ENCODE data around the gene C3orf20.

The C3orf20 gene

GRCh38 chr3:14761866-14762265 lies 86.9 kb downstream of the C3orf20 start:
- no peak for DNase-seq

DNA sequence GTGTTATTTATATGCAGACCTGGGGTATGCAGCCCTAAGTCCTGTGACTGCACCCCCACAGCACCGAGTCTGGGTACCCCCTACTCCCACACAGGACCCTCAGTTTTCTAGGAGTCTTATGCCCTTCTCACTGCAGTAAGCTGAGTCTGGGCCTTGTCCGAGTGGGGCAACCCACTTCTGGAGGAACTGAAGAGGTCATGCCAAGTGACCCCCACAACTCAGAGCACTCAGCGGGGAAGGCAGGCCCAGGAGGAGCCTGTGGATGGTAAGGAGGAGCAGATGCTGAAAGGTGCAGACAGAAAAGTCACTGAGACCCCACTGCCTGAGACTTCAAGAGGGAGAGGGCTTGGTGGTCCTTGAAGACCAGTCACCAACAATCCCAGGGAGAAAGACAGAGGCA lies 87.8 kb downstream of the C3orf20 start:
- no peak for DNase-seq

- DNase-seq, result no peak
Observed at GRCh38 chr3:14764331-14765059, 89.6 kb downstream of the C3orf20 start.

DNA sequence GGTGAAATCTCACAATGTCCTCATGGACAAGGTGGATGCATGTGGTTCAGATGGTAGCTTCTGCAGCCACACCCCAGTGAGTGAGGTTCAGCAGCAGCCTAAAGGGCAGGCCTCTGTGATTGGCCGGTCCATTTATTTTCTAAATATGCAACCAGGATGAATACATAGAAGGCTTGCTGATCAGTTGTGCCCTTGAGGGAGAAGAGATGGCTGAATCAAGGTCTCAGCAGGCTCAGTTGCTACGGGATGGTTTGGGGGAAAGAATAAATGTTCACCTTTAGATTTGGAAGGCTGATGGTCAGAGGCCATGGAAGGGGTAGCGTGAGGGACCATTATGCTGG lies 90.1 kb downstream of the C3orf20 start:
- DNase-seq, result no peak

DNA sequence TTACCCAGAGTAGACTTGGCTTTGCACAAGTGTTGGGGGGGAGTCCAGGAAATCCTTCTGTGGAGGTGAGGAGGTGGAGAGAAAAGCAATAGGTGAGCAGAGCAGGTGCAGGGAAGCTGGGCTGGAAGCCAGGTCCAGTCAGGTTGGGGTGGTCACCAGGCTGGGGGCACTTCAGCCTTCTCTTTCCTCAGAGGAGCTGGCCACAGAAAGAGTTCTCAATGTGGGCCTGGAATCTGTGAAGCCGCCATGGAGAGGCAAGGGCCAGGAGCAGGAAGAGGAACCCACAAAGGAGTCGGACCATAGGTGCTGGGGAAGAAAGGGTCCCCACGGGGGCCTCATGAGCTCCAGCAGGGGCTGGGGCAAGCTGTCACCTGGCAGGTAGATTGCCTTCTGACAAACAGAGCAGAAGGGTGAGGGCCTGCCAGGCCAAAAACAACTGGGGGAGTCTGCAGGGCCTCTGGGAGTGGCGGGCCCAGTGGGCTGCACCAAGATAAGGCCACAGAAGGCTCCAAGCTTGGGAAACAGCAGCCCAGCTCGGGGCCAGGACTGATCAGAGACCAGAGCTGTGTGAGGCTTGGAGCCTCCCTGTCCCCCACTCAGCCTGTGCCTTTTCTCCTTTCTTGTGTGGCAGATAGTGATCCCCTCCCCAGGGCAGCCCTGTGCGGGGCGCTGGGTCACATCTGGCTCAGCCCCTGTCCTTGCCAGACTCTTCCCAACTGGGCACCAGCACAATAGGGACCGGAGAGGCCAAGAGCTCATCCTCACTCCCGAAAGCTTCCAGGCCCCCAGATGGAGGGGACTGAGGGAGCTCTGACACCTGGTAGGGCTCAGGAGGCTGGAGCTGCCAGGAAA lies 90.9 kb downstream of the C3orf20 start:
- no peak for DNase-seq

- no peak for DNase-seq
Observed at GRCh38 chr3:14766428-14767244, 91.7 kb downstream of the C3orf20 start.

GRCh38 chr3:14767245-14768051 lies 92.5 kb downstream of the C3orf20 start:
- DNase-seq, result no peak

DNA sequence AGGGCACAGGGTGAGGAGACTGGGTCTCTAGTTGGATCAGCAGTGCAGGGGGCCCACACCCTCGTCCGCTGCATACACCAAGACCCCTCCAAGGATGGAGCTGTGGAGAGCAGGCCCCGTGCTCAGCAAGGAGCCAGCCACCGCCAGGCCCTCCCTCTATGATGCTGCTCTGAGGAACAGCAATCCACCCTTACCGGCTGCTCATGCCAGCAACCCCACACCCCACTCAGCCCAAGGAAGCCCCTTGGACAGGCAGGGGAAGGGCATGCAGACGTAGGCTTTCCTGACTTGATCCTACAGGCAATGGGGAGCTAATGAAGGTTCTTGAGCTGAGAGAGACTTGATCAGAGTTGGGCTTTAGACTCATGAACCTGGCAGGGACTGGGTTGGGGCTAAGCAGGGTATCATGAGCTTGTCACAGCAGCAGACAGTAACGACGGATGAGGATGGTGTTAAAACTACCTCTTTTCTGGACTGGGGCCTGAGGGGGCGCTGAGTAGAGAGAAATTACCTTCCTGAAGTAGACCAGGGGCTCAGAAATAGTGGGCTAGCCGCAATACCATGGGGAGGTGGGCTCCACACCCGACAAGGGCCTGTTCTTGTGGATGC lies 93.3 kb downstream of the C3orf20 start:
- no peak for DNase-seq

DNA sequence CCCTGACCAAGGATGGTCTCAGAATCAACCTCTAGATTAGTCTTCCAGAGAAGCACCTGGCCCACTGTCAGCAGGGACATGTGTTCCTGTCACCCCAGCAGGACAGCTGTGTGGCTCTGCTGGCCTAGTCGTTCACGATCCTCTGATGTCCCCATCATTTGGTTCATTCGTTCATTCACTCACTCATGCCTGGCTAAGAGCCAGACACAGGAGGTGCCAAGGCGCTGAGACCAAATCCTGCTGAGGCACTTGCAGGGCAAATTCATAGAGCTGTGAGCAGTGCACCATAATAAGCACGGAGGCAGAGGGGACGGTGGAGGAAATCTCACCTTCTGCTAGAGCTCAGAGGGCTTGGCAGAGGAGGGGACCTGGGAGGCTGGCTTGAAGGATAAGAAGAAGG lies 93.9 kb downstream of the C3orf20 start:
- peak in 1 of 2 experiments; percentile 12 for DNase-seq

GRCh38 chr3:14769544-14770325 lies 94.8 kb downstream of the C3orf20 start:
- DNase-seq, result peak in 1 of 2 experiments; percentile 8

GRCh38 chr3:14770591-14770990 lies 95.7 kb downstream of the C3orf20 start:
- DNase-seq, result peak in 1 of 2 experiments; percentile 7

- DNase-seq, result peak in 1 of 2 experiments; percentile 7
Observed at GRCh38 chr3:14771593-14772497, 96.9 kb downstream of the C3orf20 start.

DNA sequence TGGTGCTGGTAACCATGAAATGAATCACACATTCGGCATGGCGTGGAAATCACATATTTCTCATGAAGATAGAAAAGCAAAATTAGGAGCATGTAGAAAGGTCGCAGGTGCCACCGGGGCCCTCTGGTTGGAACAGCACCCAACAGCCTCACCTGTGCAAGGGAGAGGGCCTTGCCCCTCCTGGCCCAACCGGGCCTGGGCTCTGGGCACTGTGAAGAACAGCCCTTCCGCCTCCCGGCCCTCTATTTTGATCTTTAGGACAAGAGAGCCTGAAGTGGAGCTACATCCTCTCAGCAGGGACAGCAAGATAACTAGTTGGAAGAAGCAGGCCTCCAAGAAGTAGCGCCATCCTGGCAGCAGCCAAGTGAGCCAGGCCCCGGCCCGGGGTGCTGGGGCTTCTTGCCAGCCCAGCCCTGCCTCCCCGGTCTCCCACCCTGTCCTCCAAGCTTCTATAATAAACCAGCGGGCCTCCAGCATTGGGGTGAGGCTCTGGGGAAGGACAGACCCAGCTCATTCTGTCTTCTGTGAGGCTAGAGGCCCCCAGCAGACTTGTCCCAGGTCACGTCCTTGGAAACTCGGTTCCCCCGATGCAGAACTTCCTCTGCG lies 97.7 kb downstream of the C3orf20 start:
- DNase-seq, result peak in 1 of 2 experiments; percentile 10

DNA sequence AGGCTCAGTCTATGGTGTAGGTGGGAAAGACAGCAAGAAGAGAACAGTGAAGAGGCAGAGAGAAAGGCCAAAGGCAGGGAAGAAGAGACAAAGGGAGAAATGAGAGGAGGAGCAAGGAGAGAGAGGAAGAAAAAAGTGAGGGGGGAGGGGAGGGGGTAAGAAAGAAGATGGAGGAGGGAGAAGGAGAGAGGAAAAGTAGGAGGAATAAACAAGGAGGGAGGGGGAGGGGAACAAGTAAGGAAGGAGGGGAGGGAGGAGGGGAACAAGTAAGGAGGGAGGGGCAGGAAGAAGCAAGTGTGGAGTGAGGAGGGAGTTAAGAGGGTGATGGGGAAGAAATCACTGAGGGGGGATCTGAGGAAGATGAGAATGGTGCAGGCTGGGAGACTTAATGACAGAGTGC lies 98.3 kb downstream of the C3orf20 start:
- no peak for DNase-seq

DNA sequence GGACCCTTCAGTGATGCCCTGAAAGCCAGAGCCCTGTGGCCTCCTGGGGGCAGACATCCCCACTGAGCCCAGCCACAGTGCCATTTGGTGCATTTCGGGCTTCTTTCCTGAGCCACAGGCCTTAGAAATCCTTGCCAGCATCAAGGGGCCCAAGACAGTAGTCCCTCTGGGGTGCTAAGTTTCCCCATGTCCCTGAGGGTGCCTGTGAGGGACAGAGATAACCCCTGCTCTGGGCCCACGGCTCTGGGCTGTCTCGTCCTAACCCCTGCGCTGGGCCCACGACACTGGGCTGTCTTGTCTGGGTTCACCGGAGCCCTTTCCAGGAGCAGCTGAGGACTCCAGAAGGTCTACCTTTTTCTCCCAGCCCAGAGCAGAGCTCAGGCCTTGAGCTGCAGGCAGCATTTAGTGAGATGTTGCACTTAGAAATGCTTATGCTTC lies 98.8 kb downstream of the C3orf20 start:
- peak; percentile 4 to 12 for DNase-seq

DNA sequence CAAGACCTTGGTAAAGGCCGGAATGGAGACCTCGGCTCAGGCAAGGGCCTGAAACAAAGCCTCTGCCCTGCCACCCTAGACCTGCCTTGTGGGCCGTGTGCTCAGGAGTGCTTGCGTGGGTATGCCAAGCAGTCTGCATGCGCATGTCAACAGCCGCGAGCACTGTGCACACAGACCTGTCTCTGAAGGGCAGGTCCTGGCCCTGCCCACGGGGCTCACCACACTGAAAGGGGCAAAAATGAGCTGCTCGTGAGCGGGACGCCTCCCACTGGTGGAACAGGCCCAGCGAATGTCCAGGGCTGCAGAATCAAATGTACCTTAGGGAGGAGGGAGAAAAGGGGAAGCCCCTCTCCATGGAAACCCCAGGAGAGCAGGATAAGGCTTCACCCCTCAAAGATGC lies 99.5 kb downstream of the C3orf20 start:
- peak in 1 of 2 experiments; percentile 7 for DNase-seq

- DNase-seq, result peak in 1 of 2 experiments; percentile 9
Observed at GRCh38 chr3:14775011-14775410, 100.1 kb downstream of the C3orf20 start.

DNA sequence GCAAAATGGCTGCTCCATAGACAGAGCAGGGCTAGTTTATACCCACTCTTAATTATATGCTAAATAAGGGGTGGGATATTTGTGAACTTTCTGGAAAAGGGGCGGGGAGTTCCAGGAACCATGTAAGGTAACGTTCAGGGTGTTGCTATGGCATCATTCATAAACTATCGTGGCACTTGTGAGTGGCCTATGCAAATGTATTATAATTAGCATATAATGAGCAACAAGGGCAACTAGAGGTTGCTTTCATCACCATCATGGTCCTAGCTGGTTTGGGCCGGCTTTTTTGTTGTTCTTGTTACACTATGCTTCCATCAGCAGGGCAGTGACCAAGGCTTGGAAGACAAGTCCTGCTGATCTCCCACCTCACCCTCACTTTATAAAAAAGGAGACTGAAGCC lies 100.6 kb downstream of the C3orf20 start:
- no peak for DNase-seq

DNA sequence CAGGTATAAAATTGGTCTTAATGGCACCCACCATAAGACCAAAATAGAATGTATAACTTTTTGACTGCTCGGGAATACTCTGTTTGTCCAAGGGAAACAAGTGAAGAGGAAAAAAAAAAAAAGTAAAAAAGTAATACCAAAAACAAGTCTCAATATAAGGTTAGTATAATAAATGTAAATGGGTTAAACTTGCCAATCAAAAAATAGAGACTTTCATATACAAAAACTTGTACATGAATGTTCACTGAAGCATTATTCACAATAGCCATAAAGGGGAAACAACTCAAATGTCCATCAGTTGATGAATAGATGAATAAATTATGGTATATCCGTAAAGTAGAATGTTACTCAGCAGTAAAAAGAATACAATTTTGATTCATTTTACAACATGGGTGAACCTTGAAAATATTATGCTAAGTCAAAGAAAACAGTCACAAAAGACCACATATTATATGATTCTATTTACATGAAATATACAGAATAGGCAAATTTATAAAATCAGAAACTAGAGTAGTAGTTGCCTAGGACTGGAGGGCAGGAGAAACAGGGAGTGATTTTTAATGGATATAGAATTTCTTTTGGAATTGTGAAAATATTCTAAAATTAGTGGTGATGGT lies 104.2 kb downstream of the C3orf20 start:
- DNase-seq, result no peak

Data from activated T-cell treated with anti-CD3 and anti-CD28 coated beads, Interleukin-2, amount 50 U/mL, for 48 hours (primary cell).